ENCODE data around the gene THEMIS.
"Not testable (repeated sequence)": the region's sequence is repeated elsewhere in the genome, so short reads cannot be mapped to it uniquely, and the experiment has no call there.

Gene THEMIS

DNA sequence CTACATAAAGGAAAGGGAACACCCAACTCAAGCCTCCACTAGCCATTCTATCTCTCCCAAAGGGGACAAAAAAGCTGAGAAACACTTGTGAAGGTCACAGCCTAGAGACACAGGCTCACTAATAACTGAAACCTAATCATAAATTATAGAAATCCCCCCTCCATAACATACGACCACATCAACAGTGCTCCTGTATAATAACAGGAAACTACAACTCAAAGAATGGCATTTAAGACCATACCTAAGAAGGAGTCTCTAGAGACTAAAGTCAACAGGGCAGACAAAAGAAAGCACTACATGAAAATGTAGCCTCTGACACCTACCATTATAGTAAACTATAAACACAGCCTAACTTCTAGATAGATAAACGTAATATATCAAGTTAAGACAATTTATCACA is 82.7 kb downstream of the THEMIS start:
- no peak overlapping the region for H3K4me3 ChIP-seq (ENCODE audit: low read depth, low read length)
- DNase-seq (ENCODE audit: low read depth), result no peak

DNA sequence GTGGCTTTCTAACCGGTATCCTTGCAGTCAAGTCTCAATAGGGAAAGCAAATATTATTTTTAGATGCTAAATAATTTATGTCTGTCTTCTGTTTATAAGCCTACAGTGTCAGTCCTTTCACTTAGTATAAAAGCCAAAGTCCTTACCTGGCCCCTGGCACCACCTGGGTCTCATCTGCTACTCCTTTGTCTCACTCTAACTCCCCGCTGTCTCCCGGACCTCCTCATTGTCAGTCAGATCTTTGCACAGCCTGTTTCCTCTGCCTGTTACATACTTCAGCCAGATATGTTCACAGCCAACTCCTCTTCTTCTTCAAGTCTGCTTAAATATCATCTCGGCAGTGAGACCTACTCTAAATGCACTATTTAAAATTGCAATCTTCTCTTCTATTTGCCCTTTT is 84.2 kb downstream of the THEMIS start:
- H3K4me3 ChIP-seq (ENCODE audit: low read depth, low read length), result no peak overlapping the region
- DNase-seq (ENCODE audit: low read depth), result no peak

DNA sequence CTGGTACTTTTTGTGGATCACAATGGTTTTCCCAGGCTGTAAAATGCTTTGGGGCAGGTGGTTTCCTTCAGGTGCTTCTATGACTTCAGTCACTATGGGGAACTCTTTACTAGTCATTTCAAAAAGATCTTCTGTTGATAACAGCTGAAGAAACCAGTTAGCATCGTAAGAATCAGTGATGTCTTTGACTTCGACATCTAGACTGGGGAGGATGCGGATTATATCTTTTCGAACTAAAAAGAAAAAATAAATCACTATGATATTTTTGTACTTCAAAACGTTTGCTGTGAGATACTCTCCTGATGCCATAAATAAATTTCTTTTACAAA is 87.2 kb downstream of the THEMIS start:
- H3K4me3 ChIP-seq (ENCODE audit: low read depth, low read length), result no peak overlapping the region
- DNase-seq (ENCODE audit: low read depth), result no peak

DNA sequence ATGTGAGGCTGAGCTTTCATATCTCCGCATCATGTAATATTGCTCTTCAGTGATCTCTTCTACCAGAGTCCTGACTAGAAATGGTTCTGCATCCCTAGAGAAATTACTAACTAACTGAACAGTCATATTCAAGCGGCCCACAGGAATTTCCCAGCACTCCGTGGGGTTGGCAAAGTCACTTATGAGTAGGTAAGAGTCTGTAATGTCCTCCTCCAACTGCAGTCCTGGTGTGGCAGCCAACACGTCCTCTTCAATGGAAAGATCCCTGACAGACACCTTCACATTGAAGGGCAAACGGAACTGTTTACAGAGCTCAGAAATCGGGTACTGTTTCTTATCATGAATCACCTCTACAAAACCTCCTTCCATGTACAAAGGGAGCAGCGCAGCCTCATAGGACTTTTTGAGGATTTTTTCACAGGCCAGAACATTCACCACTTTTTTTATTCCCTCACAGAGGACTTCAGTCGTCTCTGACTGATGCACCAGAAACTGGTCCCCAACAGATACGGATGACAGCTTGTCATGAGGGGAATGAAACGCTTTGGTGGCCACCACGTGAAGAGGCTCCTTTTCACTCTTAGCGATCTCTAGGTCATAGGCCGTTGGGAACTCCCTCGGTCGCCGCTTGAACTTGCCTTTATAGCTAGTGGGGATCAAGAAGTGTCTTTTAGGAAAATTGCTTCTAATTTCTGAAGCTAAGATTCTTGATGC is 87.7 kb downstream of the THEMIS start:
- DNase-seq (ENCODE audit: low read depth), result no peak

DNA sequence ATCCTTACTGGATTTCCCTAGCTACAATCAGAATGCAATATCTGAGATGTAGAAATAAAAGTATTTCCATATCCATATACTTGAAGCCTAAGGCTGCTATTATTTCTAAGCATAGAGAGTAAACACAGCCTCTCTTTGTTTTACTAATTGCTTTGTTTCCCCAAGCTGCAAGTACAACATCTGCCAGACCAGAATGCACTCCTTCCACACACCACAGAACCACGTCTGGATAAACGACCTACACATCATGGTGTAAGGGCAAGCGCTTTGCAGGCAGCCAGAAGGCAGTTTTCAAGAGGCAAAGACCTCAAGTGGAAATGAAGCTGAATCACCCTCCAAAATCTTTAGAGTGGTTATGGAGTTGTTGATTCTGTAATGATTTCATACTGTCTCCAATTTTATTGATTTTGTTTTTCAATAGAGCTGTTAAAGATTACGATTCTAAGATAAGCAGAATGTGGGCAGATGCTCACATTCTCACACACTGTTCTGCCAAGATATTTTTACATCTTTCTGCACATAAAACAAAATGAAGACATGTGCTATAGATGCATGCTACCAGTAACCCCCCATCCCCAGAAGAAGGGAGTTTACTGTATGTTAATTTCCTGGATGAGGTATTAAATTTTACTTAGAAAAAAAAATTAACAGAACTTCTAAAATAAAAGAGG is 88.8 kb downstream of the THEMIS start:
- DNase-seq (ENCODE audit: low read depth), result no peak
- H3K4me3 ChIP-seq (ENCODE audit: low read depth, low read length), result no peak overlapping the region

More for the DNA sequence above, 87.7 kb downstream of the THEMIS start:
- no peak overlapping the region for H3K4me3 ChIP-seq (ENCODE audit: low read depth, low read length)

DNA sequence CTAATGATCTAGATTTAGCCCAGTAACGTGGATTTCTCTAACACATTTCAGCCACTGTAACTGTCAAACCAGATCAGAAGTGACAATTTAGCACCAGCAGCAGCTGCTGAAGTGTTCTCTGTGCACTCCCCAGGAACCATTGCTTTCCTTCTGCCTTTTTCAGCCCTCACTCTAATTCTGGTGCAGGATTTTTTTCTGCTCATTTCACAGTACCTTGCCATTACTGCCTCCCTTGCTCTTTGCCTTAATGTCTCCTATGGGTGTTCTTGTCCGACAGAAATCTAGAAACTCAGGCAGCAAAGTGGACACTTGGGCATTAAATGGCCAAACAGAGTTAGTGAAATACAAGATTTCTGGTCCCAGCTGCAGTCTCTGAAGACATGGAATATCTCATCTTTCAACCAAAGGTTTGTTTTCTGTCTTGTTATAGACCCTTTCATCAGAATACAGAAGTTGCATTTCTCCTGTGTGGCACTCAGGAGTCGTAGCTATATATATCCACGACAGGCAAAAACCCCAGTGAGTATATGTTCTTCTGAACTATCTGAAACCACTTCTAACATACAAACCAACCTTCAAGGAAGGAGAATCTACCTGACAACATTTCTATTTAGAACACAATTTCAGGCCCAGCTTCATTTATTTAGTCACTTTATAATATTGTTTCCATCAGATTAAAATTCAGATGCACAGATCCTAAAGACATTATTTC is 92.9 kb downstream of the THEMIS start:
- no peak for DNase-seq (ENCODE audit: low read depth)
- H3K4me3 ChIP-seq (ENCODE audit: low read depth, low read length), result no peak overlapping the region

DNA sequence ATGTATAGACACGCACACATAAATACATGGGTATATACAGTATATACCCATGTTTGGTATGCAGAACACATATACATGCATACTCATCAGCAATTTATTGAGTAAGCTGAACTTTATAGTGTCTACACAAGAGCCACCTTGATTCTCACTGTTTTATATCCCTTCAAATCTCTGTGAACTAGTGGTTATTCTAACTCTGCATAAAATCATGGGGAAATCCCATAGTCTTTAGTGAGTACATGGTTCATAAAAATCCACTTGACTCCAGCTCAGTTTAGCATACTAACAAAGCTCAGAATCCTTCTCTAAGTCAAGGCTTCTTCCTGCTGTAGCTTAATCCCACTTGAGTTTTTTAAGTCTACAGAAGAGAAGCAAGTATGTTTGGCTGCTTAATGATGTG is 104.1 kb downstream of the THEMIS start:
- no peak overlapping the region for H3K4me3 ChIP-seq (ENCODE audit: low read depth, low read length)
- no peak for DNase-seq (ENCODE audit: low read depth)

DNA sequence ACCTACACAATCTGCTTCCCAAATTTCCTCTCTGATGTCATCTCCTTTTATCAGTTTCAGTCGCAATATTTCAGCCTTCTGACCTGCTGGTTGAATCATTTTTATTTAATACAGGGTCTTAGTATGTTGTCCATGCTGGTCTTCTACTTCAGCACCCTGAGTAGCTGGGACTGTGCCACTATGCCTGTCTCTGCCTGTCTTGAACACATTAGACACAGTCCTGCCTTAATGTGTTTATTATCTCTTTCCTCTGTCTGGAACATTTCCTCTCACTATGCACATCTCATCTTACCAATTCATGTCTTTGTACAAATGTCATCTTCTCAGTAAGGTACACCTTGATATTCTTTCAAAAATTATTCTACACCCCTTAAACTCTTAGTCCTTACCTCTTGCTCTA is 106.5 kb downstream of the THEMIS start:
- H3K4me3 ChIP-seq (ENCODE audit: low read depth, low read length), result no peak overlapping the region
- no peak for DNase-seq (ENCODE audit: low read depth)

DNA sequence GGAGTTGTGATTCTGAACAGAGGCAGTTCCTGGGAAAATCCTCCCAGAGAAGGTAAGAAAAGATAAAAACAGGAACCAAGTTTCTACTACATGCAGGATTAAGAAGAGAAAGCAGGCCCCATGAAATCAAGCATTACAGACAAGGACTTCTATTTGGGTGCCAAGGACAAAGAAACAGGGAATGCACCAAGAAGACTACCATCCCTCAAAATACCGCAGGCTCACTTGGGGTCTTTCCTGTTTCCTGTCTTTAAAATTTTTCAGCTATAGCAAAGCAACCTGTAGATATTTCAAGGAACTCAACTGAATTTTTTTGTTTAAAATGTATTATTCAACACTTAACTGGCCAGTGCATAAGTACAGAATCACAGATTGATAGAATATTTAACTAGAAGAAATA is 107.5 kb downstream of the THEMIS start:
- H3K4me3 ChIP-seq (ENCODE audit: low read depth, low read length), result no peak overlapping the region
- no peak for DNase-seq (ENCODE audit: low read depth)

DNA sequence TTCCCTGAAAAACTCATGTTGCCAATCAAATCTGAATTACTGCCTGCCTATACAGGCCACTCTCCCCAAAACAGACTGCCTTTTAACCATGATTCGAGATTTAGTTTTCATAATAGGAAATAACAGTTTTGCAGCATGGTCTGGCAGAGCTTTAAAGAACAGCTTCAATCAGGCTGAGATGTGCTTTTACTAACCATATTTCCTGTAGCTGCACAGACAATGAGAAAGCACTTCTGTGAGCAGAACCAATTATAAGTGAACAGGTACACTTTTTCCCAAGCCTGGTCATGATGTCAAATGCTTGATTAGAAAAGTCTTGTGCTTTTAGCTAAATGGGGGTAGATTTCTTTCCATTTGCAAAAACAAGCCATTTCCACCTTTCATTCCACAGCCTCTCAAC is 108.2 kb downstream of the THEMIS start:
- H3K4me3 ChIP-seq (ENCODE audit: low read depth, low read length), result no peak overlapping the region
- DNase-seq (ENCODE audit: low read depth), result no peak

DNA sequence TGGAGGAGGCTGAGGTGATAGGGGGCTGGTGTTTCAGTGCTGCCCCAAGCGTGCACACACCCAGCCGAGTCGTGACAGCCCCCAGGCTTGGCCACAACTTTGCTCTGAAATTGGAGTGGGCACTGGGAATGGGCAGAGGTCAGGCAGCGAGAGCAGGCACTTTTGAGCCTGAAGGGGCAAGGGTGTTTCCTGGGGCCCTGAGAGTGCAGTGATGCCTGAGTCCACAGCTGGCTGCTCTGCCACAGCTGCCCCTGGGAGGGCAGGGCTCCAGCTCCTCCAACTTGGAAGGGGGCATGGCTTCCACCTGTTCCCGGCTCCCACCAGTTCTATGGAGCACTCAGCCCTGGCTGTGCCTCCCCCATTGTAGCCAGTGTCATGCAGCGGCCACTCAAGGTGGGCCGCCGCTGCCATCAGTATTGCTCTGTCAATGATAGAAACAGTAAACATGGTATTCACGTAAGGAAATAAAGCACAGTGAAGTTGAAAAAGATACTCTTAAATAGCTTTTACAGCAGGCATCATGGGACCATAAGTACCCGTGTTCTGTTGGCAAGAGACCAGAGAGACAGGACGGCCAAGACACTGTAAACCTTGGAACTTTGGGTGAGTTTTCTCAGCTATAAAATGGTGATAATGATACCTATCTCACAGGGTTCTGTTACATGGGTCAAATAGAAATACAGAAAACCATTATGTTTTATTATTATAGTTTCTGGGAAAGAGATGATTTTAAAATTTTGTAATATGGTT is 108.9 kb downstream of the THEMIS start:
- no peak for DNase-seq (ENCODE audit: low read depth)
- H3K4me3 ChIP-seq (ENCODE audit: low read depth, low read length), result no peak overlapping the region

DNA sequence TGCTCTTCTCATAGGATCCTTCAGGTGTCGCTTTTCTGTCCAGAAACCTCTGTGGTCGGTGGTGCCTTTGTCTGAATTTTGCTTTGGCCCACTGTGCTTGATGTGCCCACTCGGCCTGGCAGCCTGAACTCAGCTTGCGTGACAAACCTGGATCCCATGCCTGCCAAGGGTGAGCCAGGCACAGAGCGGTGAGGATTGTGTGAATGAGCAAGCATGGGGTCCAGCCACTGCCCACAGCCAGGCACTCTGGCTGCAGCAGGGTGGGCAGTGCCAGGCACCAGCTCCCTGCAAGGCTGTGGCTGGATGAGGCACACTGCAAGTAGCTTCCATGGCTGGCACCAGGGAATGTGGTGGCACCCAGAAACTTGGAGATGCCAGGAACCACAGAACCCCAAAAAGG is 110.3 kb downstream of the THEMIS start:
- H3K4me3 ChIP-seq (ENCODE audit: low read depth, low read length), result no peak overlapping the region
- DNase-seq (ENCODE audit: low read depth), result no peak

DNA sequence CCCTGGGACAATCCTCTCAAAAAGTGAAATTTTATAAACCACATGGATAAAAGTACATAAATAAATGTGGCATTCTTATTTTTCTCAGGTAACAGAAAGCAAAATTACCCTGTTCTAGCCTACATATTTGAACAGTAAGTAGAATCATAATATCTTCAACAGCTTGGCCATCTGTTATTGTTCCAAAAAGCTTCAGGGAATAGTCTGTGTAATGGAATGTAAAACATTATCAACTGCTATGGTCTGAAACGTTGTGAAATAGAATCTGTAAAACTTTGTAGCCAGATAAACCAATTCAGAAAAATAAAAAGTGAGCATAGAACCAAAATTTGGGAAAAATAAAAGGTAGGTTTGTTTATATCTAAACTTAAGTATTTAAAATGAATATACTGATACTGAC is 114.7 kb downstream of the THEMIS start:
- no peak for DNase-seq (ENCODE audit: low read depth)
- no peak overlapping the region for H3K4me3 ChIP-seq (ENCODE audit: low read depth, low read length)

DNA sequence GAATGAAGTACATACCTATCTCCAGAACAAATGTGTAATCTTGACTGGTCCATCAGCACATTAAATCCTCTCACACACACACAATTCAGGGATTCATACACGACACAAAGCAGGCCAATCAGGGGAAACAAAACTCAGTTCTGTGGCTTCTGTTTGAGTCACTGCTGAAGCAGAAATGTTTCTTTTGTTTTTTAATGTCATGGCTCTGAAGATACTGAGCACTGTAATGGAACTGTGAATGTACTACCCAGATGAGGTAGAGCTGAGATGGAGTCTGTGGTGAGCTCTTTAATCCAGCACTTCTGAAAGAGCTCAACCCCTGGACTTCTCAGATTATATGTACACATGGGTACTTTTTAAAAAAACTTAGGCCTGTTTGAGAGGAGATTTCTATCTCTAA is 116.4 kb downstream of the THEMIS start:
- H3K4me3 ChIP-seq (ENCODE audit: low read depth, low read length), result no peak overlapping the region
- no peak for DNase-seq (ENCODE audit: low read depth)

DNA sequence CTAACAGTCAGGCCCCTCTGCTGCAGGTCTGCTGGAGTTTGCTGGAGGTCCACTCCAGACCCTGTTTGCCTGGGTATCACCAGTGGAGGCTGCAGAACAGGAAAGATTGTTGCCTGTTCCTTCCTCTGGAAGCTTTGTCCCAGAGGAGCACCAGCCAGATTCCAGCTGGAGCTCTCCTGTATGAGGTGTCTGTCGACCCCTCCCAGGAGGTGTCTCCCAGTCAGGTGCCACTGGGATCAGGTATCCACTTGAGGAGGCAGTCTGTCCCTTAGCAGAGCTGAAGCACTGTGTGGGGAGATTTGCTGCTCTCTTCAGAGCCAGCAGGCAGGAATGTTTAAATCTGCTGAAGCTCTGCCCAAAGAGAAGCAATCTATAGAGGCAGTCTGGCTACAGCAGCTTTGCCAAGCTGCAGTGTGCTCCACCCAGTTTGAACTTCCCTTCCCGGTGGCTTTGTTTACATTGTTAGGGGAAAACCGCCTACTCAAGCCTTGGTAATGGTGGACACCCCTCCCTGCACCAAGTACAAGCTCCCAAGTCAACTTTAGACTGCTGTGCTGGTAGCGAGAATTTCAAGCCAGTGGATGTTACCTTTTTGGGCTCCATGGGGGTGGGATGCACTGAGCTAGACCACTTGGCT is 119.1 kb downstream of the THEMIS start:
- not testable (repeated sequence) for H3K4me3 ChIP-seq (ENCODE audit: low read depth, low read length); DNase-seq (ENCODE audit: low read depth)

DNA sequence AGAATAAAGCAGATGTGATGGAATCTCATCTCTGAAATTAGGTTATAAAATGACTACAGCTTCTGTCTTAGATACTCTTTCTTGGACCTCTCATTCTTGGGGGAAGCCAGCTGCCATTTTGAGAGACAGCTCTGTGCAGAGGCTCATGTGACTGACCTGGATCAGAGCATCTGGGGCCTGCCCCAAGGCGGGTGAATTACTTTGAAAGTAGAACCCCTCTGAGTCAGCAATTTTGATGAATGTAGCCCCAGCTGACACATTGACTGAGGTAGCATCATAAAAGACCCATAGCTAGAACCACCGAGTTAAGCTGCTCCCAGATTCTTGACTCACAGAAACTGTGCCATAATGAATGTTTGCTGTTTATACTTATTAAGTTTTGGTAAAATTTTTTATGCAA is 124.5 kb downstream of the THEMIS start:
- DNase-seq (ENCODE audit: low read depth), result no peak
- H3K4me3 ChIP-seq (ENCODE audit: low read depth, low read length), result no peak overlapping the region

DNA sequence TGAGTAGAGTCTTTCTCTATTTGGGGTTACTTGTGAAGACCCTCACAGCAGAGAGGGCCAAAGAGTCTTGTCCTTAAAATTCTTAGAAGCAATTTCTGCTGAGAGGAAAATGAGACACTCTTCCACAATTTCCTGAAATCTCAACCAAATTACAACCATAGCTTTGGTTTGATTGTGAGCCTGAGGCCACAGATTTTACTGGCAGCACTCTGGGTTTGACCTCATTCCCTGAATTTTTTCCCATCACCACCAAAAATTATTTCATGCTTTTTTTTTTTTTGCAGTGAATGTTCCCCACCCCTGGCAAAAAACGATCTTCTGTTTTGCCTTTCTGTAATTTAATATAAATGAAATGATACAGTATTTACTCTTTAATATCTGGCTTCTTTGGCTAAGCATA is 125.5 kb downstream of the THEMIS start:
- H3K4me3 ChIP-seq (ENCODE audit: low read depth, low read length), result no peak overlapping the region
- DNase-seq (ENCODE audit: low read depth), result no peak

DNA sequence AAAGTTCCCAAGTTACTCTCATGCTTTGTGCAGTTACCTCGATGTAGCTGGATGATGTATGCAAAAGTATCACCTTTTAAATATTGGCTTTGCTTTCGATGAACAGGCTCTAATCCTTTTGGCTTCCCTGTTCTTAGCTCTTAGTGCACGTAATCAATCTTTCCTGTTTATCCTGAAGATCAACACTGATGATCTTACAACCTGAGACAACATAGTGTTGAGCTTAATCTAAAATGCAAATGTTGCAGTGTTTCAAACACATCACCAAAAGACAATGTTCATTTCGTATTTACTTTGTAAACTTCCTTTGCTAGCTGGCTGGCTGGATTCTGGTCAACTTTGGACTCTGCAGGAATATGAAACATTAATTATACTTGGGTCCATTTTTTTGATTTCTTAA is 132.1 kb downstream of the THEMIS start:
- no peak overlapping the region for H3K4me3 ChIP-seq (ENCODE audit: low read depth, low read length)
- no peak for DNase-seq (ENCODE audit: low read depth)

DNA sequence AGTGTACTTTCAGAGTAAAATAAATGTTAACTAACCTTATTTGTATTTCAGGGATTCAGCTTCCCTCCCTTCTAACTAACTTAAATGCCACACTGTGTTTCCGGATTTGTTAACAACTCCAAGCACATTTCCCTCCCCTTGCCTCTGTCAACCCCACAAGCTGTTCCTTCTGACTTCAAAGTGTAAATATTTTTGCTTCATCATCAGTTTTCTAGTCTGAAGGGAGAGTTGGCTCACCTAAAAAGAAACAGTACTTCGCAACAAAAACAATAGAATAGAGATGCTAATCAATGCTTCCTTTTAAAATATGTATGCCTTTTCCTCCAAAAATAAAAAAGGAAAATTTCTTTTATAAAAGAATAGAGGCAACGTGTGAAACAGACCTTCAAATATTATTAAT is 132.6 kb downstream of the THEMIS start:
- no peak overlapping the region for H3K4me3 ChIP-seq (ENCODE audit: low read depth, low read length)
- no peak for DNase-seq (ENCODE audit: low read depth)

DNA sequence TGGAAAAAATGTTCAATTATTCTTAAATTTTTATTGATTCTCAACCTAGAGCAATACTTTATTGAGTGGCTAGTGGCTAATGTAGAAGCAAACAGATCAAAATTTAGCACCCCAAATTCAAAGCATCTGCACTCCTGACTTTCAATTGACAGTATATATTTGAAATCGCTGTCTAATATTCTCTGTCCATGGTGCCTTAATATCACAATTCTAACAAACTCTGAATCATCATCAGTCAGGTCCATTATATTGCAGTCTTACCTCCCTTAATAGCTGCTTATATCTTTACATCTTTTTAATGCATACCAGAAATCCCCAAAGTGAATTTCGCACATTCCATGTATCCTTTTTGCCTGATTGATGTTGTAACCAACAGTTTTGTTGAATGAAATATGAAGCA is 134.9 kb downstream of the THEMIS start:
- H3K4me3 ChIP-seq (ENCODE audit: low read depth, low read length), result no peak overlapping the region
- DNase-seq (ENCODE audit: low read depth), result no peak

All from skeletal muscle cell (primary cell).